ENCODE results near the gene HOXB13. TPM values are rescaled to one million over a fixed set of nuclear protein-coding genes. Genes with fewer than 3 reads are reported as not detected.

Gene HOXB13
- total and polyA plus RNA-seq, 2 of the 13 experiments (the other 11 are each of a cell fraction or from before 2014, with no cell fraction given): not detected

DNA sequence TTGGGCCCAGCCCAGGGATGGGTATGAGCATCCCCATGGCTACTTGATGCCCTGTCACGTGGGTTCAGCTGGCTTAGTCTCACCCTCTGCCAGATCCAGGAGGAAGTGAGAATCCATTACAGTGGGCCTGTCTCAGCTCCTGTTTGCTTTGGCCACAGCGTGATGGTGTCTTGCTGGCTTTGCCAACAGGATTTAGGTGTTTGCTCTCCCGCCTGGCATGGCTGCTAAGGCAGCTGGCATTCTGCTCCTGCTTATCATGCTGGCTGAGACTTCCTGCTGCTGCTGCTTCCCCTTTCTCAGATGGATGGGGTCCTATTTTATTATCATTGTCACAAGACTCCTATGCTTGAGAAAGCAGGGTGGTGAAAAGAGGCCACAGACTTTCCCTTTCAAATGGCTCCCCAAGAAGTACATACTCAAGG lies 28.3 kb upstream of the HOXB13 start:
- H3K9me3 ChIP-seq (ENCODE audit: low read length): no peaks in the 10 kb centered on the region
- FAIRE-seq (no peak), ATAC-seq (no peak), DNase-seq (ENCODE audit: low spot score) (no peak)
- H4K20me1 ChIP-seq (ENCODE audit: insufficient read depth, low read length): no peaks in the 10 kb centered on the region
- H3K27ac ChIP-seq (ENCODE audit: extremely low read length, insufficient read depth, low read length): no peak overlapping the region
- H3K79me2 ChIP-seq (ENCODE audit: insufficient read depth, low read length): no peaks in the 10 kb centered on the region
- no TSS peak for BruUV-seq (replicated peaks)
- intact Hi-C loops (cut with micrococcal nuclease; ENCODE audit: unreplicated experiment) (no loop called here), in situ Hi-C loops (cut with HindIII; ENCODE audit: extremely low pct_ligation_motif_present, low pct_unique_long_range_greater_than_20kb) (no loop called here)
- POLR2A ChIA-PET: no interaction called here
- H3K9ac ChIP-seq (ENCODE audit: insufficient read depth, low read depth, low read length): no peak overlapping the region
- 2% methylated on average over 3 of the region's 3 CpGs for WGBS (ENCODE audit: low lambda C conversion rate)
- CTCF ChIA-PET (ENCODE audit: low intra/inter-chr PET ratio, low total read pairs): no interaction called here
- H3K4me2 ChIP-seq (ENCODE audit: low read depth, low read length): no peak overlapping the region
- no peak overlapping the region for H3K4me3 ChIP-seq (replicated peaks in 1 of 3; ENCODE audit: insufficient read depth in 1 of 3, low read depth in 2 of 3, low read length in 3 of 3)
- peaks cover 31 to 69% of the 10 kb centered on the region in 2 experiments for H3K27me3 ChIP-seq (ENCODE audit: control insufficient read depth in 1 of 2, insufficient read depth in 2 of 2, low read length in 2 of 2)
- H2AFZ ChIP-seq (ENCODE audit: low read length): no peak overlapping the region
- TF ChIP-seq ATM (IDR thresholded peaks at IDR 0.05; ENCODE audit: borderline replicate concordance) (no peak), ZFAT (CRISPR knock-in tag; conservative IDR thresholded peaks at IDR 0.05) (no peak), TOPORS (CRISPR knock-in tag; IDR thresholded peaks at IDR 0.05) (no peak), MXI1 (IDR thresholded peaks at IDR 0.05; ENCODE audit: borderline replicate concordance, low read depth, low read length) (no peak), ZFX (CRISPR knock-in tag; IDR thresholded peaks at IDR 0.05; ENCODE audit: low read depth) (no peak), ZNF382 (CRISPR knock-in tag; IDR thresholded peaks at IDR 0.05; ENCODE audit: borderline replicate concordance) (no peak), SP4 (CRISPR knock-in tag; IDR thresholded peaks at IDR 0.05) (no peak), ZBTB8A (CRISPR knock-in tag; IDR thresholded peaks at IDR 0.05; ENCODE audit: borderline replicate concordance, low read depth) (no peak), SRSF1 (optimal IDR thresholded peaks at IDR 0.05; ENCODE audit: low read depth, low read length) (no peak), ZNF432 (CRISPR knock-in tag; IDR thresholded peaks at IDR 0.05; ENCODE audit: borderline replicate concordance) (no peak), NPAS2 (CRISPR knock-in tag; IDR thresholded peaks at IDR 0.05; ENCODE audit: borderline replicate concordance) (no peak), JDP2 (CRISPR knock-in tag; IDR thresholded peaks at IDR 0.05; ENCODE audit: borderline replicate concordance) (no peak), PITX1 (CRISPR knock-in tag; IDR thresholded peaks at IDR 0.05) (no peak), IKZF5 (CRISPR knock-in tag; IDR thresholded peaks at IDR 0.05) (no peak), ZSCAN9 (CRISPR knock-in tag; IDR thresholded peaks at IDR 0.05; ENCODE audit: borderline replicate concordance) (no peak), THAP7 (CRISPR knock-in tag; IDR thresholded peaks at IDR 0.05) (no peak), BORCS8-MEF2B (CRISPR knock-in tag; IDR thresholded peaks at IDR 0.05) (no peak), GLI4 (CRISPR knock-in tag; IDR thresholded peaks at IDR 0.05; ENCODE audit: borderline replicate concordance) (no peak), PATZ1 (CRISPR knock-in tag; IDR thresholded peaks at IDR 0.05) (no peak)
- TF ChIP-seq, protein P1, sequence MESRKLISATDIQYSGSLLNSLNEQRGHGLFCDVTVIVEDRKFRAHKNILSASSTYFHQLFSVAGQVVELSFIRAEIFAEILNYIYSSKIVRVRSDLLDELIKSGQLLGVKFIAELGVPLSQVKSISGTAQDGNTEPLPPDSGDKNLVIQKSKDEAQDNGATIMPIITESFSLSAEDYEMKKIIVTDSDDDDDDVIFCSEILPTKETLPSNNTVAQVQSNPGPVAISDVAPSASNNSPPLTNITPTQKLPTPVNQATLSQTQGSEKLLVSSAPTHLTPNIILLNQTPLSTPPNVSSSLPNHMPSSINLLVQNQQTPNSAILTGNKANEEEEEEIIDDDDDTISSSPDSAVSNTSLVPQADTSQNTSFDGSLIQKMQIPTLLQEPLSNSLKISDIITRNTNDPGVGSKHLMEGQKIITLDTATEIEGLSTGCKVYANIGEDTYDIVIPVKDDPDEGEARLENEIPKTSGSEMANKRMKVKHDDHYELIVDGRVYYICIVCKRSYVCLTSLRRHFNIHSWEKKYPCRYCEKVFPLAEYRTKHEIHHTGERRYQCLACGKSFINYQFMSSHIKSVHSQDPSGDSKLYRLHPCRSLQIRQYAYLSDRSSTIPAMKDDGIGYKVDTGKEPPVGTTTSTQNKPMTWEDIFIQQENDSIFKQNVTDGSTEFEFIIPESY (CRISPR knock-in tag; IDR thresholded peaks at IDR 0.05): no peak
- no peaks in the 10 kb centered on the region for H3K36me3 ChIP-seq (replicated peaks in 1 of 2; ENCODE audit: control insufficient read depth in 1 of 2, insufficient read depth in 2 of 2, low read length in 2 of 2)
- no peaks in the 10 kb centered on the region for H3K4me1 ChIP-seq (ENCODE audit: insufficient read depth, low read length)

Measured in HepG2 (cell line).